Skeletal muscle cell (primary cell): ENCODE measurements around the gene SLC9A7.
A peak's percentile ranks its signal among the peaks of the same experiment; 100 is the strongest.
"Not testable (repeated sequence)": the region's sequence is repeated elsewhere in the genome, so short reads cannot be mapped to it uniquely, and the experiment has no call there.

Experiments
- DNase-seq: peaks from one replicate; pipeline ENCODE4 v3.0.0-alpha.2; 2010; ENCODE audit warnings: low read depth
- H3K4me3 ChIP-seq: 2 replicates; pipeline ENCODE4 v1.5.1; 2011; ENCODE audit warnings: low read depth, mild to moderate bottlenecking, control low read depth, low read length, moderate library complexity

The SLC9A7 gene

DNA sequence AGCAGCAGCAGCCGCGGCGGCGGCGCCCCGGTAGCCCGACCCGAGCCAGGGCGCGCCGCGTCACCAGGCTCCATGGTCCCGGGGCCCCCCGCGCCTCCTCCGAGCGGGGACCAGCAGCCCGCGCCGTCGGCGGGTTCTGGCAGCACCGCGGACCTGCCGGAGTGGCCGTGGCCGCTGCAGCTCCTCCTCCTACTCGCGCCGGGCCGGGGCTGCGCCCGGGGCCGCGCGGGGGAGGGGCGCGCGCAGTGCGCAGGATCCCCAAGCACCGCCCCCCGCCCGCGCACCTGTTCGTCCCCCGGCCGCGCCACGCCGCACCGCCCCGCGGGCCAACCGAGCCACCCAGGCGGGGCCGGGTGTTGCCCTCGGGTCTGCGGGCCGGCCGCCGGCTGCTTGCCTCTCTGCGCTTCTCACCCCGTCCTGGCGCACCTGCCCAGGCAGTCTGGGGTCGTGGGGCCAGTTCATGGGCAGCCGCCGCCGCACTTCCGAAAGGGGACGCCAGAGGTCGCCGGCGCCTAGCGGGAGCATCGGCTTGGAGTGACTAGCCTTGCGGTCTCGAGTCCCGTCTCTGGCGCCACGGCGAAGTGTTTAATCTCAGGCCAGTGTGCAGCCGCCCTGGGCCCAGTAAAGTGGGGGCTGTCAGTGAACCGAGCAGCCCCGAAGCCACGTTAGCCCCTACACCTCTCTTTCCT lies at the start of gene SLC9A7:
Gene SLC9A7, minus strand, starts transcription at position 163 of the 689 bp plus-strand sequence. Its CDS starts 89 bp downstream, at position 74.
- peak within 1 kb of the TSS; percentile 59 for H3K4me3 ChIP-seq
- DNase-seq = no peak

DNA sequence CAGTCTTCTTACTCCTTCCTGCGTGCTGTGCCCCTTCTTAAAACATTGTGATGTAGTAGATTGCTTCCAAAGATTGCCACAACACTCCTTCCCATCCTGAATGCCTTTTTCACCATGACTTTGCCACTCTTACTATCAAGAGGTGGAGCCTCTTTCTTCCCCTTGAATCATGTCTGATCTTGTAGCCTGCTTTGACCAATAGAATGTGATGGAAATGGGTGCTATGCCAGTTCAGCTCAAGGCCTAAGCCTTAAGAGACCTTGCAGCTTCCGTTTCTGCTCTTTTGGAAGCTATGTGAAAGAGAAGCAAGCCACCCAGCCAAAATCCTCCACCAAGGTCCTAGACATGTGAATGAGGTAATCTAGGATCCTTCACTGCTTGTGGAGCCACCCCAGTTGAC lies 46.4 kb upstream of the SLC9A7 start:
- no peak for DNase-seq
- no peak overlapping the region for H3K4me3 ChIP-seq

DNA sequence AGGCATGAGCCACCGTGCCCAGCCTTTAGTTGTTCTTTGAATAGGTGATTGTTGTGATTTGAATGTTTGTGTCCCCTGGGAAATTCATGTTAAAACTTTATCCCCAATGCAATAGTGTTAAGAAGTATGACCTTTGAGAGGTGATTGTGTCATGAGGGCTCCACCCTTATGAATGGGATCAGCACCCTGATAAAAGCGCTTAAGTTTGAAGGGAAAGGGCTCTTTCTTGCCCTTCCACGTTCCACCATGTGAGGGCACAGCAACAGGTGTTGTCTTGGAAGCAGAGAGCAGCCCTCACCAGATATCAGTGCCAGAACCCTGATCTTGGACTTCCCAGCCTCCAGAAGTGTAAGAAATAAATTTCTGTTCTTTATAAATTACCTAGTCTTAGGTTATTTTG lies 44.2 kb upstream of the SLC9A7 start:
- no peak for DNase-seq
- no peak overlapping the region for H3K4me3 ChIP-seq

DNA sequence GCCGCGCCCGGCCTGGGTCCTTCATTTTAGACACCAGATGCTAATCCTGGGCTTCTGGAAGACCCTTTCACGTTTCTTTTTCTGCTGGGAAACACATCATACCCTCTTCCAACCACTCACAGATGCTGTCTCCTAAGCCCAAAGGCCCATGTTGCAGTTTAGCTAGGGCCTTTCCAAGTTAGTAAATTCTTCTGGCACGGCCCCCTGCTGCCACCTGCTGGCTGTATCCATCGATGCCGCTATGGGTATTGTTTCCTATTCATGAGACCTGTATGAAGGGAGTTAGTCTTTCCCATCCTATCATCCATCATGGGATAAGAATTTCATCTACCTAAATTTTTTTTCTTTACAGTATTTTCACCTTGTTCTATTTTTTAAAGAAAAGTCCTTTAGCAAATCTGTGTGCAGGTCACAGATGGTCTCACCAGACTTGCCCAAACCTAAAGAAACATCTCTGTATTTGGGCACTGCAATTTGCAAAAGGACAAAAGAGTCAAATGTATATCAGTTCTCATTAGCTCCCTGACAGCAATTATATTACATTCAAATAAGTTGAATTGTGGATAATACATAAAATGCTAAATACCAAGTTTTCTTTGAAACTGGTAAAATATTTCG lies 37.8 kb upstream of the SLC9A7 start:
- no peak overlapping the region for H3K4me3 ChIP-seq
- DNase-seq = no peak

DNA sequence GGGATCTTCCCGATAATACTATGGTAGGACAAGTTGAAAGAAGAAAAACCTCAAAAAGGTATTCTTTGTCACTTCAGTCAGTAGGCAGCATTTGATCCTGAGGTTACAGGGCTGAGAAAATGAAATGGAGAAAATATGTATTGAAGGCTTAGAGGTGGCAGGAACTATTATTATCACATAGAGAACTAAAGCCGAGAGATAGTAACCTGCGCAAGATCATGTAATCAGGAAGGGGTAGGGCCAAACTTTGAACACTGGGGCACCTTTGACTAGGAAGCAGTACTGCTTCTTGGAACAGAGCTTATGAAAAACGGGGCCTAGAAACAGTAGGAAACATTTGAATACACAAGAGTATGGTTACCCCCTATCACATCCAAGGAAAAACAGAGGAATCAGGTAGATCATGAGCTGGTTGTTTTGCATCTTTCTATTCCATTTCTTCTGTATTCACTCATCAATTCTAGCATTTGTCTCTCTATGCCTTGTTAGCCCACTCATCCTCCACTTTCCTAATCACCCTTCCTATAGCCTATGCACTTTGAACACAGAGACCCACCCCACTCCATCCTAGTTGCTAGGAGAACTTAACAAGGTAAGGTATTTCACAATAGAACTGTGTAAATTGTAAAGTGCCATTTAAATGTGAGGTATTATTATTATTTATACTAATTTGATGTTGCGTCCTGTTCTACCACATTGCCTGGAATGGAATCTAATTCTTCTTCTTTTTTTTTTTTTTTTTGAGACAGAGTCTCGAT lies 34.6 kb upstream of the SLC9A7 start:
- no peak overlapping the region for H3K4me3 ChIP-seq
- DNase-seq = no peak

DNA sequence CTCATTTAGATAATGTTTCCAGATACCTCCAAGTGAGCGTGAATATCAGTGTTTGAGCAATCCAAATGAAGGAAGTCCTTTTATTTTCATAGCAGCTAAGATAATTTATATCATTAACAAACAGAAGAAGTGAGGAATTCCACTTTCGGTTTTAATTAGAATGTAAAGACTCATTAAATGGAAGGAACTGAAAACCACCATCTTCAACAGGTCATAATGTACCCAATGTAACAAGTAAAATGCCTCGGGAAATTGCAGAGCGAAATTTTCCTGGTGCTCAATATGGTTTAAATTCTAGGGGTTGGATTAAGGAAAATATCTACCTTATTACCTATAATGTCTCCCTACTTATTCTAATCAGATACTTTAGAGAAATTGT lies 33.9 kb upstream of the SLC9A7 start:
- H3K4me3 ChIP-seq = no peak overlapping the region
- no peak for DNase-seq

DNA sequence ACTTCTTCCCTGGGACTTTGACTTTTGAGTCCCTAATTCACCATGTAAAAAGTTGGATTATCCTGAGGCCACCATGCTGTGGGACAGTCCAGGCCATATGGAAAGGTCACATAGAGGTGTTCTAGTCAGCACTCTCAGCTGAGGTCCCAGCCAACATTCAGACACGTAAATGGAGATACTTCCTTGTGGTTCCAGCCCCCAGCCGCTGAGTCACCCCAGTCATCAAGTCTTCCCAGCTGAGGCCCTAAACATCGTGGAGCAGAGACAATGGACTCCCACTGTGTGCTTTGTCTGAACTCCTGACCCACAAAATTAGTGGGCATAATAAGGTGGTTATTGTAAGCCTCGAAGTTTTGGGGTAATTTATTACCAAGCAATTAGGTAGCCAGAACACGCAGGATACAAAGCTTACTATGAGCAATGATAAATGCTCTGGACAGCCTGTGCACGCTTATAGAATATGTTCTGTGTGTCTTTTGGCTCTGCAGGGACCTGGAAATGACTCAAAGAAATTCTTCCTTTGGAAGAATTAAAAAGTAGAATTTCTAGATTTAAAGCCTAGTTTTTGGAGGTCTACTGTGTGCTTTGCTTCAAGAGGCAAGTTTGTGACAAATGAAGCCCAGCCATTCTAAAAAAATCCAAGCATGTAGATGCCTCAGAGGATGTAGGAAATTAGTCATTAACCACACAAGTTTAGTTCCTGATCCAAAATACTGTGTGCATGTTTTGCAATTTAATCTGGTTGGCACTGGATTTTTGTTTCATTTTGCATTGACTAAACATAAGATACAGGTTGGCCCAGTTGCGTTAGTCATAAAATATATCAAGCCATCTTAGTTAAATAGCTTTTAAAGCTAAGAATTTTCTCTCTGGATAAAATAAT lies 33.2 kb upstream of the SLC9A7 start:
- no peak overlapping the region for H3K4me3 ChIP-seq
- peak; percentile 76 for DNase-seq

DNA sequence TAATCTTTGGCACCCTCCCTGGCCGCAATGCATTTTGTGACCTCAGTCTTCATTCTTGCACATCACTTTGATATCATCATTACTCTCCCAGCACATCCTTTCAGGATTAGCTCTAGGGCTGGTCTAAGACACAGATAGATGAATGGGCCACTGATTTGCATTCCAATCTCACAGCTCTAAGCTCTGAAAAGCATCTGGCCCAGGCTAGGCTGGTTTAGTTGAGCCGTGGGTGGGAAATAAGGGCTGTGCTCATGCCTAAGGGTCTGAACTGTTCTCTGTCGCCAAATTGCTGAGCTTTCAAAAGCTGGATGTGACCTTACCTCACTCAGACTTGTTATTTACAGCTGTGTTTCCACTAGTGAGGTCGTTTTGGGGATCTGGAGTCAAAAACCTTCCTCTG lies 30.0 kb upstream of the SLC9A7 start:
- no peak for DNase-seq
- no peak overlapping the region for H3K4me3 ChIP-seq

DNA sequence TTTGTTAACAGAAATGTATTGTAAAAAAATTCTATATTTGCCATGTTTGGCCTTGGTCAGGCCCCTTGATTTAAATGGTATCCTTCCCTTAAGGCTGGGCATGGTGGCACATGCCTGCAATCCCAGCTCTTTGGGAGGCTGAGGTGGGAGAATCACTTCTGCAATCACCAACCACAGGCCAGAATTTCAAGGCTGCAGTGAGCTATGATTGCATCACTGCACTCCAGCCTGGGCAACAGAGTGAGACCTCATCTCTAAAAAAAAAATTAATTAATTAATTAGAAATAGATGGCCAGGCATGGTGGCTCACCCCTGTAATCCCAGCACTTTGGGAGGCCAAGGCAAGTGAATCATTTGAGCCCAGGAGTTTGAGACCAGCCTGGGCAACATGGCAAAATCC lies 25.5 kb upstream of the SLC9A7 start:
- not testable (repeated sequence) for H3K4me3 ChIP-seq, DNase-seq

DNA sequence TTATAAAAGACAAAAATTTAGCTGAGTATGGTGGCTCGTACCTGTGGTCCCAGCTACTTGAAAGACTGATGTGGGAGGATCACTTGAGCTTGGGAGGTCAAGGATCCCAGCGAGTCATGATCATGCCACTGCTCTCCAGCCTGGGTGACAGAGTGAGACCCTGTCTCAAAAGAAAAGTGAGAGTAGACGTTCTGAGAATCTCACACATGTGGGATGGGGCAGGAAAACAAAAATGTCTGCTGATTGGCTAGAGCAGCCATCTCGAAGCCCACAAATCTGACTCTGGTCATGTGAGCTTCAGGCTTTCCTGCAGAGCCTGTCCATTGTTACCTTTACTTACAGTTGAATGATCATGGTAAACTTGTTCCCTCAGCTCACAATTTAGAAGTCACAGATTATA lies 23.1 kb upstream of the SLC9A7 start:
- no peak overlapping the region for H3K4me3 ChIP-seq
- DNase-seq = no peak

DNA sequence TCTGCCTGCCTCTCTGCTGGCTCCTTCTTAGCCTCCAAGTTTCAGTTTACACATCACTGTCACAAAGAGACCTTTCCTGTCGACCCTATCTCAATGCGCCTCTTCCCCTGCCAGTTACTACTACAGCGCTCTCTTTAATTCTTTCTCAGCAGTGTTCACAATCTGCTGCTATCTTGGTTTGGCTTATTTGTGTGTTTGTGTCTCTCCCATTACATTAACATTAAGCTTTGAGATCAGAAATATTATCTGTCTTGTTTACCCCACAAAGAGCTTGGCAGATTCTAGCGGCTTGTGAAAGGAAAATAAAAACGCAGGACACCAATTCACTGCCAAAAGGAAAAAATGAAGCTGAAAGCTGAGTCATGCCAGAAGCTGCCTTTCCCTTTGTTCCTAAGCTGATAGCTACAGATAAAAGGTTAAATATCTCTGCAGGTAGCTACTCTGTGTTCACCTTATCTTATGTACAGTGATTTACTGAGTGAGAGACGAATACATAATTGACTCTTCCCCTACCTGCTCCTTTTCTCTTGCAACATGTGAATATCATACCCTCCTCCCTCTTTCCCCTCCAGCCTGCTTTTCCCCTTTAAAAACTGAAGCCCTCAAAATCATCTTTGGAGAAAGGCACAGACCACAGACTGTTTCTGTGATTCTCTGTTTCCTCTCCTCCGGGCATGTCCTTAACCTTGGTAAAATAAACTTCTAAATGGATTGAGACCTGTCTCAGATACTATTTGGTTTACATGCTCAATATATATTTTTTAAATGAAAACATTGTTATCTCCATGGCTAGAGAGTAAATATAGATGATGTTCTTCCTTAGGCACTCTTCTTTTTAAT lies 19.3 kb upstream of the SLC9A7 start:
- H3K4me3 ChIP-seq = no peak overlapping the region
- no peak for DNase-seq

DNA sequence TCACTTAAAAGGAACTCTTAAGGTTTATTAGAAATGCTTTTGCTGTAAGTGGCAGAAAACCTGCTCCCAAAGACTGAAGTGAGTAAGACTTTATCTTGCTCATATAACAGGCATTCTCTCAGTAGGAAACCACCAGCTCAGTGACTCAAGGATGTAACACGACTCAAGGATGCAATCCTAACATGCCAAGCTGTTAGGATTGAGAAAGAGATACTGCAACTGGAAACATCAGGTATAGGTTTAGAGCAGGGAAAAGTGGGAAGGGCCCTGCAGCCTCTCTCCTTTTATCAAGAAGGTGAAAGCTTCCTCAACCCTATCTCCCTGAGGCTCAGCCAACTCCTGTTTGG lies 11.9 kb upstream of the SLC9A7 start:
- no peak overlapping the region for H3K4me3 ChIP-seq
- peak; percentile 68 for DNase-seq

DNA sequence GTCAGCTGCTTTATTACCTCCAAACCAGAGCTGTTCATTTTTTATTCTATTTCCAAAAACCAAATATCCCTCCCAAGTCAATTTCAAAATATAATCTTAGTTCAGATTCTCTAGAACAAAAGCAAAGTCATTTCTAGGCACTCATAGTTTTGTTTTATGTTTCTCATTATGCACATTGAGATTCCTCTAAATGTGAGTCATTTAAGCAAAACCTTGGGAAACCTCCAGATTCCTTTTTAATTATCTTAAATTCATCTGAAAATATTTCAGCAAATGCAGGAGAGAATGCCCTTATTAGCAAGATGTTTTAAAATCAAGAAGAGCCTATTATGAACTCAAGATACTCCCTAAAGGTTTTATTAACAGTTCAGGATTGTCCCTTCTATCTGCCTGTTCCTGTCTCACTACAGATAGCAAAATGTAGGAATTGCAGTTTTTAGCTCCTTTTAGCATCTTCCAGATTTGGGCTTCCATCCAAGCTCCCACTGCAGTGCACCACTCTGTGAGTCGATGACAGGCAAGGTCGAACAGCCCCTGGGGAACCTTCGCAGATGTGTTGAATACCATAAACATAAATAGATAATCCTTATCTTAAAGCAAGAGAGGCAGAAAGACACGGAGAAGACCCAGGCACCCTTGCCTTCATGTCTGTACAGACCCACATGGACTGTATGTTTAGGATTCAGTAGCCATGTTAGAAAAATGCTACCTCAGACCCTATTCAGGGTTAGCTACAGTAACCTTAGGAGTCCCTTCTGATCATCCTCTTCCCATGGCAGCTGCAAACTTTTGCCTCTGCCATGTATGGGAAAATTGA lies 11.3 kb upstream of the SLC9A7 start:
- DNase-seq = no peak
- no peak overlapping the region for H3K4me3 ChIP-seq

DNA sequence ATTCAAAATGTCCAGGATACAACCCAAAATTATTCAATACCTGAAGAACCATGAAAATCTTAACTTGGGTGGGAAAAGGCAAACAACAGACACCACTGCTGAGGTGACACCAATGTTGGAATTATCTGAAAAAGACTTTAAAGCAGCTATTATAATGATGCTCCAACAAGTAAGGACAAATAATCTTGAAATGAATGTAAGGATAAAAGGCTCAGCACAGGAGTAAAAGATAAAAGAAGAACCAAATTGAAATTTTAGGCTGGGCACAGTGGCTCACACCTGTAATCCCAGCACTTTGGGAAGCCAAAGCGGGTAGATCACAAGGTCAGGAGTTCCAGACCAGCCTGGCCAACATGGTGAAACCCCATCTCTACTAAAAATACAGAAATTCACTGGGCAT lies 4.0 kb upstream of the SLC9A7 start:
- no peak for DNase-seq
- no peak overlapping the region for H3K4me3 ChIP-seq

DNA sequence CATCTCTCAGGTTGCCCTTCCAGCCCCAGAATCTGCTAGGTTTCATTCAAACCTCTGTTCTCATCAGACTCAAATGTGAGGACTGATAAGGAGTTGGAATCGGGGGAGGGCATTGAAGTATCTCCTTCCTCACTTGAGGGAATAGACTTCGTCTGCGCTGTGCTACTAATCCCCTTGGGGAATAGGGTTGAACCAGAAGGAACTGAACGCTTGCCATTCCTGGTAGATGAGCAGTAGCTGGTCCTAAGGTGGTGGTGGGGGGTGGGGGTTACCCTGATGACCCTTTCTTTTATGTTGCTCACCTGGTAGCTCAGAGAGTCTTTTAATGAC lies 692 bp upstream of the SLC9A7 start:
- H3K4me3 ChIP-seq = peak overlapping the region; percentile 59
- no peak for DNase-seq

DNA sequence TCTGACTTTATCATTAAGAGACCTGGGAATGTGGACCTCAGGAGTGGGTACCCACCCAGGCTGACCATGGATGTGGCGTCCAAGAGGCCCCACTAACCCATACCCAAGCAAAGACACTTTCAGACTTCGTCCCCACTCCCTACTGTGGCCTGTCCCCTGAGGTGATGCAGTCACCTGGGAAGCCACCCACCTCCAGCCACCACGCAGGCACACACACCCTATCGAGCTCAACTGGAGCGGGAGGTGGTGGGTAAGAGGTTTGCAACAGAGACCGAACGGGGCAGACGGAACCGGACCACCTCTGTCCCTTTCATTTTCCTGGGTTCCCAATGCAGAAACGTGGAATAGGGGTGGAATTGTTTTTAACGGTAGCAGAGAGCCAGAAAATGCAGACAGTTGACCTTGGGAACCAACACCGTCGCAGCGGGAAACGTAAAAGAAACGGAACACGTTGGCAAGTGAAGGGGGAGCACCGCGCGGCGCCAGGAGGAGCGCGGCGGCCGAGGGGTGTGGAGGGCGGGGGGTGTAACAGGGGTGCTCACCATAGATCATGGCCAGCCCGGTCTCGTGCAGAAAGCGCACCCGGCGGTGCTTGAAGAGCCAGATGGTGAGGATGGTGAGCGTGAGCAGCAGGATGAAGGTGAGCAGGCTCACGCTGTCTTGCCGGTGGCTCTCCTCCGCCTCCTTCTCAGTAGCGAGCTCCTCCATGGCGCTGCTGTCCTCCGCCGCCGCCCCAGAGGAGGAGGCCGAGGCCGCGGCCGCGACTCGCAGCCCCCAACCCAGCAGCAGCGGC lies 559 bp downstream of the SLC9A7 start:
- DNase-seq = no peak
- peak overlapping the region; percentile 59 for H3K4me3 ChIP-seq

DNA sequence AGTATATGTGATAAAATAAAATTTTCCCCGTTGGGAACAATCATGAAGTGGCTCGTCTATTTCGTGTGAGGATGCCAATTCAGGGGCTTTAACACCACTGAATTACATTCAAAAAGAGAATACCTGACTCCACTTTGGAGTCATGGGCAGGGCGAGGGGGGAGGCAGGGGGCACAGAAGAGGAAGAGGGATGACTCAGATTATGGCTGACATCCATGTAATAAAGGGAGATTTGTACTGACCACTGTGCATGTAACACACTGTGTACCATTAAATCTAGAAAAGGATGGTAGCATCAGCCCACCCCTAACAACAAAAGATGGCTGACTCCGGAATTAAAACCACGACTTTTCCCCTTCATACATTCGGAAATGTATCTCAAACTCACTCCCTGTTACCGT lies 1.3 kb downstream of the SLC9A7 start:
- H3K4me3 ChIP-seq = peak overlapping the region; percentile 59
- no peak for DNase-seq

DNA sequence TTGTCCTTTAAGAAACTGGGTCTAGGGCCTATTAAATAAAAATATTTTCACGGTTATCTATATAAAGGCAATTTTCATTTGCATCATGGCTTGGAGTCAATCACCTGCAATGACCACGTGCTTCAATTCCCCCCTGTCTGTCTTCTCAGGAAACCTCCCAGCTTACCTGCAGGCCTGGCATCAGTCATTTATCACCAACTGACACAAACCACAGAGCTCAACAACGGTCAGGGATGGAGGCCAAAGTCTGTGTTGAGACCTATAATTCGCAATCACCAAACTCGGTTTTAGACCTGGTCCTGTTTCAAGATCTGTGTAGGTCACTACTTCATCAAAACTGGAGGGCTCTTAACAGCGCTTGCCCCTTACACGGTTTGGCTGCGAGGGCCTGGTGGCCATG lies 1.9 kb downstream of the SLC9A7 start:
- DNase-seq = no peak
- H3K4me3 ChIP-seq = peak overlapping the region; percentile 59
